ENCODE measurements around the gene ANKRD16. TPM values are rescaled to one million over a fixed set of nuclear protein-coding genes. Genes with fewer than 3 reads are reported as not detected.

Gene ANKRD16
- total RNA-seq, 1 experiment from 2014 or later, result 9.9 TPM

- no peaks in the 10 kb centered on the region for H3K36me3 Mint-ChIP-seq (ENCODE audit: insufficient read depth, unreplicated experiment)
- ChIA-PET CTCF (no interaction called here), POLR2A (no interaction called here)
- DNase-seq (ENCODE audit: unreplicated experiment), result no peak
- no peak overlapping the region for H3K27ac Mint-ChIP-seq (ENCODE audit: low read depth, unreplicated experiment)
- TF ChIP-seq CTCF (IDR thresholded peaks at IDR 0.05; ENCODE audit: unreplicated experiment), result no peak
- no peaks in the 10 kb centered on the region for H3K27me3 Mint-ChIP-seq (ENCODE audit: insufficient read depth, unreplicated experiment)
- H3K4me1 Mint-ChIP-seq (ENCODE audit: insufficient read depth, unreplicated experiment), result no peaks in the 10 kb centered on the region
- intact Hi-C loops (cut with micrococcal nuclease), result no loop called here
- BruUV-seq (replicated peaks), result no TSS peak
- H3K4me3 Mint-ChIP-seq (ENCODE audit: unreplicated experiment), result no peak overlapping the region
- no peaks in the 10 kb centered on the region for H3K9me3 Mint-ChIP-seq (ENCODE audit: unreplicated experiment)
Measured at GRCh38 chr10:5835446-5836095, 54.1 kb downstream of the ANKRD16 start.

- H3K27ac Mint-ChIP-seq (ENCODE audit: low read depth, unreplicated experiment), result no peak overlapping the region
- H3K27me3 Mint-ChIP-seq (ENCODE audit: insufficient read depth, unreplicated experiment), result no peaks in the 10 kb centered on the region
- intact Hi-C loops (cut with micrococcal nuclease), result no loop called here
- POLR2A ChIA-PET, result no interaction called here
- H3K36me3 Mint-ChIP-seq (ENCODE audit: insufficient read depth, unreplicated experiment), result no peaks in the 10 kb centered on the region
- no peaks in the 10 kb centered on the region for H3K9me3 Mint-ChIP-seq (ENCODE audit: unreplicated experiment)
- DNase-seq (ENCODE audit: unreplicated experiment), result no peak
- BruUV-seq (replicated peaks), result no TSS peak
- TF ChIP-seq CTCF (IDR thresholded peaks at IDR 0.05; ENCODE audit: unreplicated experiment), result no peak
- no peak overlapping the region for H3K4me3 Mint-ChIP-seq (ENCODE audit: unreplicated experiment)
- CTCF ChIA-PET, result no interaction called here
- H3K4me1 Mint-ChIP-seq (ENCODE audit: insufficient read depth, unreplicated experiment), result no peaks in the 10 kb centered on the region
Measured at GRCh38 chr10:5833814-5834213, 55.9 kb downstream of the ANKRD16 start.

- H3K4me3 Mint-ChIP-seq (ENCODE audit: unreplicated experiment), result no peak overlapping the region
- DNase-seq (ENCODE audit: unreplicated experiment), result no peak
- H3K36me3 Mint-ChIP-seq (ENCODE audit: insufficient read depth, unreplicated experiment), result no peaks in the 10 kb centered on the region
- no peaks in the 10 kb centered on the region for H3K9me3 Mint-ChIP-seq (ENCODE audit: unreplicated experiment)
- no peak for TF ChIP-seq CTCF (IDR thresholded peaks at IDR 0.05; ENCODE audit: unreplicated experiment)
- no peaks in the 10 kb centered on the region for H3K4me1 Mint-ChIP-seq (ENCODE audit: insufficient read depth, unreplicated experiment)
- POLR2A ChIA-PET, result no interaction called here
- CTCF ChIA-PET, result no interaction called here
- H3K27ac Mint-ChIP-seq (ENCODE audit: low read depth, unreplicated experiment), result no peak overlapping the region
- H3K27me3 Mint-ChIP-seq (ENCODE audit: insufficient read depth, unreplicated experiment), result no peaks in the 10 kb centered on the region
- BruUV-seq (replicated peaks), result no TSS peak
- intact Hi-C loops (cut with micrococcal nuclease), result no loop called here
Measured at GRCh38 chr10:5832946-5833345, 56.7 kb downstream of the ANKRD16 start.

GRCh38 chr10:5831446-5831782, 58.3 kb downstream of the ANKRD16 start:
- no peak for TF ChIP-seq CTCF (IDR thresholded peaks at IDR 0.05; ENCODE audit: unreplicated experiment)
- CTCF ChIA-PET, result interaction anchor here (0.6 kb wide), 2 partner anchors 13 to 401 kb away, joined by 3 to 6 read pairs; no protein-coding TSS in a partner anchor
- Mint-ChIP-seq H3K27ac (ENCODE audit: low read depth, unreplicated experiment) (no peak overlapping the region), H3K4me3 (ENCODE audit: unreplicated experiment) (no peak overlapping the region), H3K4me1 (ENCODE audit: insufficient read depth, unreplicated experiment) (no peaks in the 10 kb centered on the region), H3K9me3 (ENCODE audit: unreplicated experiment) (no peaks in the 10 kb centered on the region), H3K27me3 (ENCODE audit: insufficient read depth, unreplicated experiment) (no peaks in the 10 kb centered on the region), H3K36me3 (ENCODE audit: insufficient read depth, unreplicated experiment) (no peaks in the 10 kb centered on the region)
- intact Hi-C loops (cut with micrococcal nuclease), result no loop called here
- BruUV-seq (replicated peaks), result no TSS peak
- no peak for DNase-seq (ENCODE audit: unreplicated experiment)
- POLR2A ChIA-PET, result no interaction called here

All from MCF 10A (cell line).